SK-N-SH (cell line): ENCODE results near the gene CENPVL3.

Experiments used
- JUND ChIP-seq: IDR thresholded peaks from 2 replicates; pipeline ENCODE4 v1.4.0; 2012
- POLR2AphosphoS5 ChIP-seq: IDR thresholded peaks from 2 replicates; pipeline ENCODE4 v1.6.1; 2012; ENCODE audit warnings: low read depth, low read length
- TF ChIP-seq, protein P1 (sequence below): fragments of 200-600 bp; sonication (generic); IDR thresholded peaks from 2 replicates; pipeline ENCODE4 v1.6.1; 2017; ENCODE audit warnings: antibody characterized with exemption, mild to moderate bottlenecking, moderate library complexity

DNA sequence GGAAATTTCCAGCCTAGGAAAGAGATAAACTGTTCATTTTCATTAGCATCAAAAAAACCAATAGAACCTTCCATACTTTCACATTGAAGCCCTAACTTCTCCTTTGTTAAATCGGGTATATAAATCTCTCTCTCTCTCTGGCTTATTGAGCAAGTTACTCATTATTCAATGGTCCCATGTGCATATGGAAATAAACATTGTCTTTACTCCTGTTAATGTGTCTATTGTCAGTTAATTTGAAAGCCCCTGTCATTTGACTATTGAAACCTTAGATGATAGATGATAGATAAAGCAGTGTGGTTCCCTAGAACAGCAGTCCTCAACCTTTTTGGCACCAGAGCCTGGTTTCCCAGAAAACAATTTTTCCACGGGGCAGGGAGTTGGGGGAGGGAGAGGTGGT, 46.8 kb downstream of the CENPVL3 start:
- TF ChIP-seq, protein P1, sequence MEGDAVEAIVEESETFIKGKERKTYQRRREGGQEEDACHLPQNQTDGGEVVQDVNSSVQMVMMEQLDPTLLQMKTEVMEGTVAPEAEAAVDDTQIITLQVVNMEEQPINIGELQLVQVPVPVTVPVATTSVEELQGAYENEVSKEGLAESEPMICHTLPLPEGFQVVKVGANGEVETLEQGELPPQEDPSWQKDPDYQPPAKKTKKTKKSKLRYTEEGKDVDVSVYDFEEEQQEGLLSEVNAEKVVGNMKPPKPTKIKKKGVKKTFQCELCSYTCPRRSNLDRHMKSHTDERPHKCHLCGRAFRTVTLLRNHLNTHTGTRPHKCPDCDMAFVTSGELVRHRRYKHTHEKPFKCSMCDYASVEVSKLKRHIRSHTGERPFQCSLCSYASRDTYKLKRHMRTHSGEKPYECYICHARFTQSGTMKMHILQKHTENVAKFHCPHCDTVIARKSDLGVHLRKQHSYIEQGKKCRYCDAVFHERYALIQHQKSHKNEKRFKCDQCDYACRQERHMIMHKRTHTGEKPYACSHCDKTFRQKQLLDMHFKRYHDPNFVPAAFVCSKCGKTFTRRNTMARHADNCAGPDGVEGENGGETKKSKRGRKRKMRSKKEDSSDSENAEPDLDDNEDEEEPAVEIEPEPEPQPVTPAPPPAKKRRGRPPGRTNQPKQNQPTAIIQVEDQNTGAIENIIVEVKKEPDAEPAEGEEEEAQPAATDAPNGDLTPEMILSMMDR = no peak
- TF ChIP-seq POLR2AphosphoS5 (no peak), JUND (no peak)
